Neuronal stem cell (in vitro differentiated cells): ENCODE measurements around the gene OR2M2.
A peak's percentile ranks its signal among the peaks of the same experiment; 100 is the strongest.

Source experiments
- DNase-seq: peaks from one replicate; pipeline ENCODE4 v3.0.0-alpha.2; 2013; ENCODE audit warnings: low spot score
- H2AFZ ChIP-seq: one replicate; pipeline ENCODE4 v1.6.1; 2013; ENCODE audit warnings: mild to moderate bottlenecking, low read length, inconsistent platforms
- H2AK5ac ChIP-seq: 2 replicates; pipeline ENCODE4 v1.6.1; 2013; ENCODE audit warnings: low read depth, mild to moderate bottlenecking, inconsistent platforms, low read length, moderate library complexity, mixed read lengths
- H2BK120ac ChIP-seq: 2 replicates; pipeline ENCODE4 v1.6.1; 2013; ENCODE audit warnings: low read depth, mild to moderate bottlenecking, inconsistent platforms, low read length, moderate library complexity, mixed read lengths
- H2BK12ac ChIP-seq: one replicate; pipeline ENCODE4 v1.6.1; 2013; ENCODE audit warnings: low read length, inconsistent platforms
- H2BK15ac ChIP-seq: 2 replicates; pipeline ENCODE4 v1.6.1; 2013; ENCODE audit warnings: mild to moderate bottlenecking, low read length, inconsistent platforms, mixed read lengths
- H2BK5ac ChIP-seq: one replicate; pipeline ENCODE4 v1.6.1; 2013; ENCODE audit warnings: inconsistent platforms, mild to moderate bottlenecking, low read length, moderate library complexity
- H3K14ac ChIP-seq: one replicate; pipeline ENCODE4 v1.6.1; 2013; ENCODE audit warnings: low read length, inconsistent platforms
- H3K18ac ChIP-seq: 2 replicates; pipeline ENCODE4 v1.6.1; 2013; ENCODE audit warnings: low read length, inconsistent platforms
- H3K23ac ChIP-seq: 2 replicates; pipeline ENCODE4 v1.6.1; 2013; ENCODE audit warnings: low read depth, mild to moderate bottlenecking, mixed read lengths, low read length, inconsistent platforms; ENCODE audit not compliant: poor library complexity
- H3K27ac ChIP-seq: replicated peaks from 3 replicates; pipeline ENCODE4 v1.5.1; 2013; ENCODE audit warnings: low read length, inconsistent platforms
- H3K27me3 ChIP-seq, 3 experiments: 2 replicates each; pipeline ENCODE4 v1.6.1; 2013; ENCODE audit warnings: low read length in 3 of 3, mild to moderate bottlenecking in 2 of 3, inconsistent platforms in 1 of 3, low read depth in 1 of 3, mixed read lengths in 1 of 3, moderate library complexity in 1 of 3; ENCODE audit not compliant: control insufficient read depth in 3 of 3, insufficient read depth in 3 of 3
- H3K36me3 ChIP-seq, 2 donors: replicated peaks in 1 of 2; 2 replicates each; pipeline ENCODE4 v1.6.1; 2013; ENCODE audit warnings: low read length in 2 of 2; ENCODE audit not compliant: control insufficient read depth in 2 of 2, insufficient read depth in 2 of 2
- H3K4ac ChIP-seq: 2 replicates; pipeline ENCODE4 v1.6.1; 2013; ENCODE audit warnings: inconsistent platforms, mild to moderate bottlenecking, low read length, moderate library complexity
- H3K4me1 ChIP-seq, 2 donors: 1 replicate in 1 of 2; 2 replicates in 1 of 2; pipeline ENCODE4 v1.6.1; 2013; ENCODE audit warnings: low read length in 2 of 2, low read depth in 1 of 2; ENCODE audit not compliant: control insufficient read depth in 2 of 2, insufficient read depth in 1 of 2
- H3K4me2 ChIP-seq: one replicate; pipeline ENCODE4 v1.6.1; 2013; ENCODE audit warnings: mild to moderate bottlenecking, low read length, inconsistent platforms; ENCODE audit not compliant: insufficient read depth, poor library complexity, severe bottlenecking
- H3K4me3 ChIP-seq, 2 donors: 2 replicates each; pipeline ENCODE4 v1.5.1; 2013; ENCODE audit warnings: low read length in 2 of 2, mild to moderate bottlenecking in 2 of 2, inconsistent platforms in 1 of 2, moderate library complexity in 1 of 2
- H3K79me1 ChIP-seq: one replicate; pipeline ENCODE4 v1.6.1; 2013; ENCODE audit warnings: low read depth, mild to moderate bottlenecking, inconsistent platforms, low read length, moderate library complexity
- H3K9ac ChIP-seq: one replicate; pipeline ENCODE4 v1.6.1; 2013; ENCODE audit warnings: mild to moderate bottlenecking, low read depth, low read length, inconsistent platforms; ENCODE audit not compliant: poor library complexity
- H3K9me3 ChIP-seq, 2 donors: replicated peaks in 1 of 2; 2 replicates each; pipeline versions ENCODE3 to v1.6.1; 2013; ENCODE audit warnings: low read length in 2 of 2, mild to moderate bottlenecking in 2 of 2, inconsistent platforms in 1 of 2, low read depth in 1 of 2, mixed read lengths in 1 of 2, moderate library complexity in 1 of 2; ENCODE audit not compliant: control insufficient read depth in 2 of 2, insufficient read depth in 1 of 2
- H4K8ac ChIP-seq: one replicate; pipeline ENCODE4 v1.6.1; 2013; ENCODE audit warnings: low read depth, mild to moderate bottlenecking, inconsistent platforms, low read length, moderate library complexity
- H4K91ac ChIP-seq: one replicate; pipeline ENCODE4 v1.6.1; 2013; ENCODE audit warnings: low read length, low read depth, mild to moderate bottlenecking, inconsistent platforms; ENCODE audit not compliant: poor library complexity
- WGBS, 2 donors: extraction: QIAGEN DNeasy Blood & Tissue Kit; methylation state at CpG; one replicate each; pipeline ENCODE4 v1.1.7; 2013; ENCODE audit warnings: missing lambda C conversion rate in 2 of 2, mixed read lengths in 1 of 2; ENCODE audit not compliant: insufficient read length in 2 of 2, insufficient replicate concordance in 1 of 2; ENCODE audit errors: extremely low coverage in 2 of 2; 5-methylcytosine and 5-hydroxymethylcytosine counted together

Gene OR2M2

GRCh38 chr1:248215880-248216279 lies 41.3 kb downstream of the OR2M2 start:
- Histone ChIP-seq H2BK5ac (no peak overlapping the region), H3K79me1 (no peaks in the 10 kb centered on the region), H3K27me3 (no peaks in the 10 kb centered on the region), H2BK120ac (no peak overlapping the region), H3K18ac (no peak overlapping the region), H3K27ac (no peak overlapping the region), H3K4me1 (no peaks in the 10 kb centered on the region), H3K4ac (no peak overlapping the region), H3K14ac (no peak overlapping the region), H3K4me3 (no peak overlapping the region), H3K23ac (no peak overlapping the region), H2AFZ (no peak overlapping the region), H3K9ac (no peak overlapping the region), H2BK15ac (no peak overlapping the region), H2AK5ac (no peak overlapping the region), H4K8ac (no peak overlapping the region), H3K36me3 (peaks cover 0 to 2% of the 10 kb centered on the region in 2 donors), H3K9me3 (peaks cover 0 to 15% of the 10 kb centered on the region in 2 donors), H3K4me2 (no peak overlapping the region), H4K91ac (no peak overlapping the region), H2BK12ac (no peak overlapping the region)
- no peak for DNase-seq
- WGBS, 2 donors, result no CpG with 5 or more reads among the region's 1 CpG

- Histone ChIP-seq H3K4ac (no peak overlapping the region), H3K14ac (no peak overlapping the region), H2AFZ (no peak overlapping the region), H2AK5ac (no peak overlapping the region), H4K91ac (no peak overlapping the region), H3K4me2 (no peak overlapping the region), H3K79me1 (no peaks in the 10 kb centered on the region), H3K27me3 (no peaks in the 10 kb centered on the region), H2BK12ac (no peak overlapping the region), H3K23ac (no peak overlapping the region), H2BK15ac (no peak overlapping the region), H3K4me1 (no peaks in the 10 kb centered on the region), H2BK120ac (no peak overlapping the region), H3K9ac (no peak overlapping the region), H3K9me3 (peaks cover 0 to 19% of the 10 kb centered on the region in 2 donors), H3K36me3 (no peaks in the 10 kb centered on the region), H4K8ac (no peak overlapping the region), H3K4me3 (no peak overlapping the region), H3K27ac (no peak overlapping the region), H2BK5ac (no peak overlapping the region), H3K18ac (no peak overlapping the region)
- WGBS, 2 donors, result no CpG with 5 or more reads among the region's 1 CpG
- no peak for DNase-seq
These were observed 50.9 kb downstream of the OR2M2 start for GRCh38 chr1:248225537-248225936.

GRCh38 chr1:248229360-248229908 lies 54.8 kb downstream of the OR2M2 start:
- H2AK5ac ChIP-seq, result no peak overlapping the region
- H3K23ac ChIP-seq, result no peak overlapping the region
- H2BK15ac ChIP-seq, result no peak overlapping the region
- H3K79me1 ChIP-seq, result no peaks in the 10 kb centered on the region
- H2AFZ ChIP-seq, result no peak overlapping the region
- no peak overlapping the region for H3K4me2 ChIP-seq
- no peak overlapping the region for H4K91ac ChIP-seq
- no peak overlapping the region for H3K27ac ChIP-seq
- no peaks in the 10 kb centered on the region for H3K27me3 ChIP-seq
- H2BK5ac ChIP-seq, result no peak overlapping the region
- H3K18ac ChIP-seq, result no peak overlapping the region
- H4K8ac ChIP-seq, result no peak overlapping the region
- no peaks in the 10 kb centered on the region for H3K4me1 ChIP-seq
- peak overlapping the region; percentile 36 for H3K9ac ChIP-seq
- H3K36me3 ChIP-seq, result no peaks in the 10 kb centered on the region
- WGBS, 2 donors, result no CpG with 5 or more reads among the region's 6 CpGs
- peaks cover 0 to 14% of the 10 kb centered on the region in 2 donors for H3K9me3 ChIP-seq
- no peak overlapping the region for H3K14ac ChIP-seq
- no peak overlapping the region for H3K4ac ChIP-seq
- H3K4me3 ChIP-seq, result no peak overlapping the region
- H2BK12ac ChIP-seq, result no peak overlapping the region
- DNase-seq, result no peak
- no peak overlapping the region for H2BK120ac ChIP-seq
